Neural cell (in vitro differentiated cells): ENCODE data around the gene ACOT6. TPM values are rescaled to one million over a fixed set of nuclear protein-coding genes. Genes with fewer than 3 reads are reported as not detected.
"Not testable (repeated sequence)": the region's sequence is repeated elsewhere in the genome, so short reads cannot be mapped to it uniquely, and the experiment has no call there.

Source experiments
- H2AFZ ChIP-seq: fragments of 200-600, 300-800 bp; sonication (generic), shearing (Covaris generic); 2 replicates; pipeline ENCODE4 v1.6.0; 2014; ENCODE audit warnings: low read depth, mild to moderate bottlenecking, antibody characterized with exemption, low read length, moderate library complexity
- H3F3A ChIP-seq: fragments of 200-600 bp; shearing (Covaris generic); 2 replicates; pipeline ENCODE4 v1.6.1; 2016; ENCODE audit warnings: mild to moderate bottlenecking, moderate library complexity, mixed read lengths, antibody characterized with exemption, low read length; ENCODE audit not compliant: insufficient read depth, poor library complexity, severe bottlenecking
- H3K27ac ChIP-seq: fragments of 200-600, 300-800 bp; sonication (generic), shearing (Covaris generic); 2 replicates; pipeline ENCODE4 v1.5.1; 2014; ENCODE audit warnings: mild to moderate bottlenecking, low read length, moderate library complexity
- H3K27me3 ChIP-seq: fragments of 300-800, 200-600 bp; sonication (generic), shearing (Covaris generic); 2 replicates; pipeline ENCODE4 v1.6.0; 2014; ENCODE audit warnings: mild to moderate bottlenecking, low read depth, low read length, moderate library complexity; ENCODE audit not compliant: insufficient read depth
- H3K36me3 ChIP-seq: fragments of 300-800, 200-600 bp; sonication (generic), shearing (Covaris generic); 2 replicates; pipeline ENCODE4 v1.5.1; 2014; ENCODE audit warnings: mild to moderate bottlenecking, antibody characterized with exemption, low read length, moderate library complexity; ENCODE audit not compliant: insufficient read depth
- H3K4me2 ChIP-seq: fragments of 300-800, 200-600 bp; sonication (generic), shearing (Covaris generic); 2 replicates; pipeline ENCODE4 v1.6.0; 2014; ENCODE audit warnings: mild to moderate bottlenecking, low read length
- H3K4me3 ChIP-seq: fragments of 300-800, 200-600 bp; sonication (generic), shearing (Covaris generic); 2 replicates; pipeline ENCODE4 v1.5.1; 2014; ENCODE audit warnings: mild to moderate bottlenecking, low read length, moderate library complexity
- H3K79me2 ChIP-seq: fragments of 200-600 bp; shearing (Covaris generic); replicated peaks from 2 replicates; pipeline ENCODE4 v1.6.0; 2014; ENCODE audit warnings: mild to moderate bottlenecking, low read length, moderate library complexity; ENCODE audit not compliant: insufficient read depth
- H3K9ac ChIP-seq: fragments of 300-800, 200-600 bp; sonication (generic), shearing (Covaris generic); 2 replicates; pipeline ENCODE4 v1.6.1; 2016; ENCODE audit warnings: mild to moderate bottlenecking, low read length, mixed read lengths
- H3K9me2 ChIP-seq: fragments of 200-600 bp; shearing (Covaris generic); 2 replicates; pipeline ENCODE4 v1.6.1; 2016; ENCODE audit warnings: mild to moderate bottlenecking, low read length, mixed read lengths; ENCODE audit not compliant: insufficient read depth
- H3K9me3 ChIP-seq: fragments of 200-600, 300-800 bp; sonication (generic), shearing (Covaris generic); 2 replicates; pipeline ENCODE4 v1.6.1; 2016; ENCODE audit warnings: mild to moderate bottlenecking, mixed run types, low read length, moderate library complexity, mixed read lengths
- H4K20me1 ChIP-seq: fragments of 200-600 bp; shearing (Covaris generic); 2 replicates; pipeline ENCODE4 v1.6.1; 2016; ENCODE audit warnings: mild to moderate bottlenecking, mixed run types; ENCODE audit not compliant: insufficient read depth
- CTCF ChIP-seq: fragments of 450-650 bp; IDR thresholded peaks from 2 replicates; pipeline ENCODE4 v1.5.1; 2014; ENCODE audit warnings: antibody characterized with exemption, mild to moderate bottlenecking, moderate library complexity; ENCODE audit not compliant: poor library complexity, severe bottlenecking
- EP300 ChIP-seq: fragments of 450-650 bp; conservative IDR thresholded peaks from 2 replicates; pipeline ENCODE4 v1.6.1; 2014; ENCODE audit warnings: antibody characterized with exemption, mild to moderate bottlenecking, moderate library complexity; ENCODE audit not compliant: poor library complexity, severe bottlenecking
- EZH2 ChIP-seq: fragments of 200-600, 300-800 bp; shearing (Covaris generic), sonication (generic); IDR thresholded peaks from 2 replicates; pipeline ENCODE4 v1.6.1; 2014; ENCODE audit warnings: antibody characterized with exemption, low read length, borderline replicate concordance, mild to moderate bottlenecking; ENCODE audit not compliant: insufficient read depth, poor library complexity, severe bottlenecking
- MXI1 ChIP-seq: fragments of 450-650 bp; conservative IDR thresholded peaks from 2 replicates; pipeline ENCODE4 v1.6.1; 2014; ENCODE audit warnings: antibody characterized with exemption, mild to moderate bottlenecking; ENCODE audit not compliant: poor library complexity, severe bottlenecking
- POLR2AphosphoS5 ChIP-seq: IDR thresholded peaks from 2 replicates; pipeline ENCODE4 v1.6.1; 2012
- RAD21 ChIP-seq: fragments of 450-650 bp; conservative IDR thresholded peaks from 2 replicates; pipeline ENCODE4 v1.6.1; 2014; ENCODE audit warnings: antibody characterized with exemption, mild to moderate bottlenecking, moderate library complexity
- REST ChIP-seq: IDR thresholded peaks from 2 replicates; pipeline ENCODE4 v1.6.1; 2012; ENCODE audit warnings: borderline replicate concordance
- SMC3 ChIP-seq: fragments of 450-650 bp; conservative IDR thresholded peaks from 2 replicates; pipeline ENCODE4 v1.6.1; 2014; ENCODE audit warnings: antibody characterized with exemption, mild to moderate bottlenecking, moderate library complexity; ENCODE audit not compliant: poor library complexity
- TAF1 ChIP-seq: IDR thresholded peaks from 2 replicates; pipeline ENCODE4 v1.6.1; 2012; ENCODE audit warnings: low read depth
- polyA plus RNA-seq: library from polyadenylated mRNA; depleted of rRNA; stranded (reverse); fragments of >200 nt; gene quantifications from 2 replicates; pipeline ENCODE4 v1.2.3, GENCODE V29; 2014

Gene ACOT6
- polyA plus RNA-seq, 1 donor from 2014 or later: not detected

GRCh38 chr14:73651005-73651404, 38.7 kb downstream of the ACOT6 start:
- no peak overlapping the region for H3K4me3 ChIP-seq
- H4K20me1 ChIP-seq: no peaks in the 10 kb centered on the region
- no peaks in the 10 kb centered on the region for H3K9me2 ChIP-seq
- no peaks in the 10 kb centered on the region for H3F3A ChIP-seq
- H3K4me2 ChIP-seq: no peak overlapping the region
- peaks cover 19% of the 10 kb centered on the region for H3K79me2 ChIP-seq
- no peaks in the 10 kb centered on the region for H3K9me3 ChIP-seq
- H2AFZ ChIP-seq: no peak overlapping the region
- H3K36me3 ChIP-seq: no peaks in the 10 kb centered on the region
- H3K9ac ChIP-seq: no peak overlapping the region
- no peaks in the 10 kb centered on the region for H3K27me3 ChIP-seq
- TF ChIP-seq MXI1 (no peak), EZH2 (no peak), EP300 (no peak), REST (no peak), TAF1 (no peak), POLR2AphosphoS5 (no peak), CTCF (no peak), SMC3 (no peak), RAD21 (no peak)
- no peak overlapping the region for H3K27ac ChIP-seq

GRCh38 chr14:73655851-73656250, 43.5 kb downstream of the ACOT6 start:
- no peak for TF ChIP-seq MXI1
- no peak for TF ChIP-seq EP300
- no peak for TF ChIP-seq TAF1
- no peak for TF ChIP-seq REST
- no peak for TF ChIP-seq POLR2AphosphoS5
- no peak for TF ChIP-seq SMC3
- H3K9me2 ChIP-seq: no peaks in the 10 kb centered on the region
- H3K27ac ChIP-seq: no peak overlapping the region
- no peaks in the 10 kb centered on the region for H3K36me3 ChIP-seq
- H4K20me1 ChIP-seq: no peaks in the 10 kb centered on the region
- no peaks in the 10 kb centered on the region for H3K9me3 ChIP-seq
- H3K4me3 ChIP-seq: no peak overlapping the region
- H2AFZ ChIP-seq: no peak overlapping the region
- H3K4me2 ChIP-seq: no peak overlapping the region
- no peaks in the 10 kb centered on the region for H3K27me3 ChIP-seq
- H3F3A ChIP-seq: no peaks in the 10 kb centered on the region
- H3K9ac ChIP-seq: no peak overlapping the region
- peaks cover 3% of the 10 kb centered on the region for H3K79me2 ChIP-seq

GRCh38 chr14:73659202-73659601, 46.9 kb downstream of the ACOT6 start:
- H3K9ac ChIP-seq, H3K36me3 ChIP-seq, H2AFZ ChIP-seq, H3K27me3 ChIP-seq, H3K27ac ChIP-seq, H3K9me2 ChIP-seq, H3K9me3 ChIP-seq, H3F3A ChIP-seq, H3K4me3 ChIP-seq, H3K4me2 ChIP-seq, H3K79me2 ChIP-seq, H4K20me1 ChIP-seq: not testable (repeated sequence)
